Measurements from ENCODE around the gene RXRB. TPM values are rescaled to one million over a fixed set of nuclear protein-coding genes. Genes with fewer than 3 reads are reported as not detected.

RXRB gene
- total and polyA plus RNA-seq, 2 of the 13 experiments (the other 11 are each of a cell fraction or from before 2014, with no cell fraction given), result 26.7 to 55.7 TPM

DNA sequence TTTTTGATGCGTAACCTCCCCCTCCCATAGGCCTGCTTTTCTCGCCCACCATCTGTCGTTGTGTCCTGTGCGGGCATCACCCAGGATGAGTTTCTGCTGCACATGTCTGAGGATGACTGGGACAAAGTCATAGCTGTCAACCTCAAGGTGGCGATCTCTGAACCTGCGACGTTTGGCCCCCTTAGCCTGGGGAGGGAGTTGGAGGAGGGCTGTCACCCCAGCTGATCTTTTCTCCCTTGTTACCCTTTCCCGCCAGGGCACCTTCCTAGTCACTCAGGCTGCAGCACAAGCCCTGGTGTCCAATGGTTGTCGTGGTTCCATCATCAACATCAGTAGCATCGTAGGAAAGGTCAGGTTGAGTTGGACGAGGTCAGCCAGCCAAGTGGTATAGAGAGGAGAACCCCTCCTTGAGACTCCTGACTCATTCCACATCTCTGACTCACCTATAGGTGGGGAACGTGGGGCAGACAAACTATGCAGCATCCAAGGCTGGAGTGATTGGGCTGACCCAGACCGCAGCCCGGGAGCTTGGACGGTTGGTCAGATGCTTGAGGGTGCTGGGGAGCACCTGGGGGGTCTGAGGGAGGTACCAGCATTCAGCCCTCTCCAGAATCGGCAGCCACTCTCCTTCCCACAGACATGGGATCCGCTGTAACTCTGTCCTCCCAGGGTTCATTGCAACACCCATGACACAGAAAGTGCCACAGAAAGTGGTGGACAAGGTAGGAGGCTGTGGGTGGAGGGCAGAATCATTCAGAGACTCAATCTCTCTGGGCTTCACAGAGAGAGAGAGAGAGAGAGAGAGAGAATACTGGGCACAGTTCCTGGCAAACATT, 4.9 kb upstream of the RXRB start (continued):
- TF ChIP-seq EZH2 (conservative IDR thresholded peaks at IDR 0.05; ENCODE audit: low read depth, low read length), result no peak
- TF ChIP-seq ZNF350 (CRISPR knock-in tag; IDR thresholded peaks at IDR 0.05; ENCODE audit: borderline replicate concordance, low read depth), result no peak
- TF ChIP-seq ZNF564 (CRISPR knock-in tag; IDR thresholded peaks at IDR 0.05), result no peak
- TF ChIP-seq, protein P1, sequence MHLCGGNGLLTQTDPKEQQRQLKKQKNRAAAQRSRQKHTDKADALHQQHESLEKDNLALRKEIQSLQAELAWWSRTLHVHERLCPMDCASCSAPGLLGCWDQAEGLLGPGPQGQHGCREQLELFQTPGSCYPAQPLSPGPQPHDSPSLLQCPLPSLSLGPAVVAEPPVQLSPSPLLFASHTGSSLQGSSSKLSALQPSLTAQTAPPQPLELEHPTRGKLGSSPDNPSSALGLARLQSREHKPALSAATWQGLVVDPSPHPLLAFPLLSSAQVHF (CRISPR knock-in tag; IDR thresholded peaks at IDR 0.05), result no peak
- TF ChIP-seq ZNF326 (CRISPR knock-in tag; IDR thresholded peaks at IDR 0.05; ENCODE audit: borderline replicate concordance), result no peak
- TF ChIP-seq SRSF1 (optimal IDR thresholded peaks at IDR 0.05; ENCODE audit: low read depth, low read length), result peak; percentile 27
- TF ChIP-seq, protein P2, sequence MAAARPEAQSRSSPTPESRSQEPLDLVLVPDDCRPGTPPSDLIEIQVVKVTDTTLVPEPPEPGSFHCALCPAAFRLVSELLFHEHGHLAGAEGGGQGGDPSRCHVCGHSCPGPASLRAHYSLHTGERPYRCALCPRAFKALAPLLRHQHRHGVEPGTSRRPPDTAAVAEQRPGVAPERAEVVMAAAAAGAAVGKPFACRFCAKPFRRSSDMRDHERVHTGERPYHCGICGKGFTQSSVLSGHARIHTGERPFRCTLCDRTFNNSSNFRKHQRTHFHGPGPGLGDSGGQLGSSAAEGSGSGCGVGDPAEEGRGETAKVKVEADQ (CRISPR knock-in tag; IDR thresholded peaks at IDR 0.05; ENCODE audit: borderline replicate concordance), result no peak
- TF ChIP-seq, protein P3, sequence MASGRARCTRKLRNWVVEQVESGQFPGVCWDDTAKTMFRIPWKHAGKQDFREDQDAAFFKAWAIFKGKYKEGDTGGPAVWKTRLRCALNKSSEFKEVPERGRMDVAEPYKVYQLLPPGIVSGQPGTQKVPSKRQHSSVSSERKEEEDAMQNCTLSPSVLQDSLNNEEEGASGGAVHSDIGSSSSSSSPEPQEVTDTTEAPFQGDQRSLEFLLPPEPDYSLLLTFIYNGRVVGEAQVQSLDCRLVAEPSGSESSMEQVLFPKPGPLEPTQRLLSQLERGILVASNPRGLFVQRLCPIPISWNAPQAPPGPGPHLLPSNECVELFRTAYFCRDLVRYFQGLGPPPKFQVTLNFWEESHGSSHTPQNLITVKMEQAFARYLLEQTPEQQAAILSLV (CRISPR knock-in tag; IDR thresholded peaks at IDR 0.05; ENCODE audit: borderline replicate concordance), result no peak
- no peak for TF ChIP-seq XBP1 (CRISPR knock-in tag; IDR thresholded peaks at IDR 0.05)
- TF ChIP-seq TEAD3 (CRISPR knock-in tag; optimal IDR thresholded peaks at IDR 0.05; ENCODE audit: borderline replicate concordance), result peak; percentile 38
- TF ChIP-seq HNRNPUL1 (IDR thresholded peaks at IDR 0.05; ENCODE audit: low read depth, low read length), result no peak
- no peak for TF ChIP-seq GPN1 (CRISPR knock-in tag; IDR thresholded peaks at IDR 0.05; ENCODE audit: borderline replicate concordance)
- TF ChIP-seq MAZ (IDR thresholded peaks at IDR 0.05; ENCODE audit: borderline replicate concordance, low read depth, low read length), result peak; percentile 31; the same call in 1 of the 2 replicates
- TF ChIP-seq MAZ (CRISPR knock-in tag; IDR thresholded peaks at IDR 0.05; ENCODE audit: low read depth), result no peak; the same call in 1 of the 2 replicates
- TF ChIP-seq, protein P4, sequence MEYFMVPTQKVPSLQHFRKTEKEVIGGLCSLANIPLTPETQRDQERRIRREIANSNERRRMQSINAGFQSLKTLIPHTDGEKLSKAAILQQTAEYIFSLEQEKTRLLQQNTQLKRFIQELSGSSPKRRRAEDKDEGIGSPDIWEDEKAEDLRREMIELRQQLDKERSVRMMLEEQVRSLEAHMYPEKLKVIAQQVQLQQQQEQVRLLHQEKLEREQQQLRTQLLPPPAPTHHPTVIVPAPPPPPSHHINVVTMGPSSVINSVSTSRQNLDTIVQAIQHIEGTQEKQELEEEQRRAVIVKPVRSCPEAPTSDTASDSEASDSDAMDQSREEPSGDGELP (IDR thresholded peaks at IDR 0.05; ENCODE audit: borderline replicate concordance, low read depth), result peak; percentile 36; the same call in 1 of the 2 replicates
- TF ChIP-seq, protein P5, sequence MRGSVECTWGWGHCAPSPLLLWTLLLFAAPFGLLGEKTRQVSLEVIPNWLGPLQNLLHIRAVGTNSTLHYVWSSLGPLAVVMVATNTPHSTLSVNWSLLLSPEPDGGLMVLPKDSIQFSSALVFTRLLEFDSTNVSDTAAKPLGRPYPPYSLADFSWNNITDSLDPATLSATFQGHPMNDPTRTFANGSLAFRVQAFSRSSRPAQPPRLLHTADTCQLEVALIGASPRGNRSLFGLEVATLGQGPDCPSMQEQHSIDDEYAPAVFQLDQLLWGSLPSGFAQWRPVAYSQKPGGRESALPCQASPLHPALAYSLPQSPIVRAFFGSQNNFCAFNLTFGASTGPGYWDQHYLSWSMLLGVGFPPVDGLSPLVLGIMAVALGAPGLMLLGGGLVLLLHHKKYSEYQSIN (CRISPR knock-in tag; IDR thresholded peaks at IDR 0.05; ENCODE audit: borderline replicate concordance), result no peak
- TF ChIP-seq, protein P6, sequence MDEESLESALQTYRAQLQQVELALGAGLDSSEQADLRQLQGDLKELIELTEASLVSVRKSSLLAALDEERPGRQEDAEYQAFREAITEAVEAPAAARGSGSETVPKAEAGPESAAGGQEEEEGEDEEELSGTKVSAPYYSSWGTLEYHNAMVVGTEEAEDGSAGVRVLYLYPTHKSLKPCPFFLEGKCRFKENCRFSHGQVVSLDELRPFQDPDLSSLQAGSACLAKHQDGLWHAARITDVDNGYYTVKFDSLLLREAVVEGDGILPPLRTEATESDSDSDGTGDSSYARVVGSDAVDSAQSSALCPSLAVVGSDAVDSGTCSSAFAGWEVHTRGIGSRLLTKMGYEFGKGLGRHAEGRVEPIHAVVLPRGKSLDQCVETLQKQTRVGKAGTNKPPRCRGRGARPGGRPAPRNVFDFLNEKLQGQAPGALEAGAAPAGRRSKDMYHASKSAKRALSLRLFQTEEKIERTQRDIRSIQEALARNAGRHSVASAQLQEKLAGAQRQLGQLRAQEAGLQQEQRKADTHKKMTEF (CRISPR knock-in tag; IDR thresholded peaks at IDR 0.05), result no peak
- TF ChIP-seq SETDB1 (CRISPR knock-in tag; IDR thresholded peaks at IDR 0.05; ENCODE audit: borderline replicate concordance), result no peak
- TF ChIP-seq, protein P7, sequence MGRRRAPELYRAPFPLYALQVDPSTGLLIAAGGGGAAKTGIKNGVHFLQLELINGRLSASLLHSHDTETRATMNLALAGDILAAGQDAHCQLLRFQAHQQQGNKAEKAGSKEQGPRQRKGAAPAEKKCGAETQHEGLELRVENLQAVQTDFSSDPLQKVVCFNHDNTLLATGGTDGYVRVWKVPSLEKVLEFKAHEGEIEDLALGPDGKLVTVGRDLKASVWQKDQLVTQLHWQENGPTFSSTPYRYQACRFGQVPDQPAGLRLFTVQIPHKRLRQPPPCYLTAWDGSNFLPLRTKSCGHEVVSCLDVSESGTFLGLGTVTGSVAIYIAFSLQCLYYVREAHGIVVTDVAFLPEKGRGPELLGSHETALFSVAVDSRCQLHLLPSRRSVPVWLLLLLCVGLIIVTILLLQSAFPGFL (CRISPR knock-in tag; IDR thresholded peaks at IDR 0.05), result no peak
- no peak for TF ChIP-seq TAF15 (IDR thresholded peaks at IDR 0.05; ENCODE audit: low read depth, low read length, poor library complexity, severe bottlenecking)
- no peak for TF ChIP-seq SP5 (CRISPR knock-in tag; IDR thresholded peaks at IDR 0.05; ENCODE audit: borderline replicate concordance, low read depth)
